CD8-positive, alpha-beta memory T cell (primary cell): ENCODE data around the gene CDK6. TPM values are rescaled to one million over a fixed set of nuclear protein-coding genes. Genes with fewer than 3 reads are reported as not detected.
"Not testable (repeated sequence)": the region's sequence is repeated elsewhere in the genome, so short reads cannot be mapped to it uniquely, and the experiment has no call there.

Source experiments
- CTCF ChIA-PET: fragments of 350-600 bp; sonication (Branson Sonifier 250); formaldehyde crosslinking; loops from one replicate; lab custom pipeline; 2021; ENCODE audit warnings: antibody characterized with exemption; lab: Charles Lee
- POLR2A ChIA-PET: fragments of 350-600 bp; sonication (Branson Sonifier 250); formaldehyde crosslinking; loops from one replicate; lab custom pipeline; 2021; ENCODE audit warnings: antibody characterized with exemption; lab: Charles Lee
- DNase-seq, 5 donors: peaks; one replicate each; pipeline versions ENCODE4 v3.0.0 to v3.0.0-alpha.2; 2020 to 2022; ENCODE audit warnings: mixed read lengths in 1 of 5
- H3K27ac ChIP-seq: one replicate; pipeline ENCODE4 v1.7.0; 2013; ENCODE audit warnings: low read depth, mild to moderate bottlenecking, low read length, moderate library complexity
- H3K27me3 ChIP-seq: 2 replicates; pipeline ENCODE4 v1.7.0; 2013; ENCODE audit warnings: low read length, mild to moderate bottlenecking; ENCODE audit not compliant: insufficient read depth, poor library complexity, severe bottlenecking
- H3K36me3 ChIP-seq: 2 replicates; pipeline ENCODE4 v1.7.0; 2013; ENCODE audit warnings: mild to moderate bottlenecking, low read length, moderate library complexity; ENCODE audit not compliant: insufficient read depth
- H3K4me1 ChIP-seq: 2 replicates; pipeline ENCODE4 v1.7.0; 2013; ENCODE audit warnings: mild to moderate bottlenecking, low read length, moderate library complexity; ENCODE audit not compliant: insufficient read depth
- H3K4me3 ChIP-seq: 2 replicates; pipeline ENCODE4 v1.7.0; 2013; ENCODE audit warnings: mild to moderate bottlenecking, low read length
- H3K9me3 ChIP-seq: 2 replicates; pipeline ENCODE4 v1.7.0; 2013; ENCODE audit warnings: mild to moderate bottlenecking, low read length
- H3K27ac Mint-ChIP-seq, 8 donors: one replicate each; pipeline ENCODE4 v1.8.0; 2020 to 2021; ENCODE audit warnings: mixed read lengths in 8 of 8, mild to moderate bottlenecking in 6 of 8, inconsistent platforms in 3 of 8, moderate library complexity in 3 of 8
- H3K27me3 Mint-ChIP-seq, 2 donors: one replicate each; pipeline ENCODE4 v1.8.0; 2020 to 2021; ENCODE audit warnings: mixed read lengths in 2 of 2, mild to moderate bottlenecking in 1 of 2, moderate library complexity in 1 of 2
- H3K36me3 Mint-ChIP-seq, 3 donors: one replicate each; pipeline ENCODE4 v1.8.0; 2020 to 2021; ENCODE audit warnings: mixed read lengths in 3 of 3, inconsistent platforms in 1 of 3, mild to moderate bottlenecking in 1 of 3
- H3K4me1 Mint-ChIP-seq, 3 donors: one replicate each; pipeline ENCODE4 v1.8.0; 2020 to 2021; ENCODE audit warnings: mixed read lengths in 3 of 3, inconsistent platforms in 1 of 3, mild to moderate bottlenecking in 1 of 3
- H3K4me3 Mint-ChIP-seq, 7 donors: one replicate each; pipeline ENCODE4 v1.8.0; 2020 to 2021; ENCODE audit warnings: mixed read lengths in 7 of 7, mild to moderate bottlenecking in 6 of 7, moderate library complexity in 4 of 7, inconsistent platforms in 2 of 7
- H3K9me3 Mint-ChIP-seq, 5 donors: one replicate each; pipeline ENCODE4 v1.8.0; 2020 to 2022; ENCODE audit warnings: mixed read lengths in 5 of 5, mild to moderate bottlenecking in 3 of 5, moderate library complexity in 2 of 5, inconsistent platforms in 1 of 5
- polyA plus RNA-seq: library from polyadenylated mRNA; unstranded; fragments of 300-500 nt; fragmentation: Illumina TruSeq; gene quantifications from one replicate; pipeline ENCODE4 v1.2.3, GENCODE V29; 2021
- total RNA-seq, 2 experiments: library from RNA; stranded (reverse); gene quantifications; one replicate each; pipeline ENCODE4 v1.2.3, GENCODE V29; 2021

CDK6 gene
- total and polyA plus RNA-seq, 3 experiments from 2014 or later, result 20.7 to 235 (median 231) TPM

- Mint-ChIP-seq H3K4me1 (peaks cover 9 to 17% (median 12%) of the 10 kb centered on the region in 3 donors), H3K27me3 (no peaks in the 10 kb centered on the region)
- POLR2A ChIA-PET, result no interaction called here
These were observed 40.5 kb upstream of the CDK6 start for GRCh38 chr7:92876836-92877235.

GRCh38 chr7:92875719-92876118 is 39.3 kb upstream of the CDK6 start:
- CTCF ChIA-PET, result interaction anchor here (0.9 kb wide), 1 partner anchor 43 kb away, joined by 4 read pairs; no protein-coding TSS in a partner anchor
- no peak overlapping the region for H3K4me3 Mint-ChIP-seq

More at GRCh38 chr7:92876836-92877235, 40.5 kb upstream of the CDK6 start:
- Mint-ChIP-seq H3K36me3 (peaks cover 0 to 4% (median 1%) of the 10 kb centered on the region in 3 donors), H3K9me3 (peaks cover 0 to 4% (median 2%) of the 10 kb centered on the region in 5 donors), H3K27ac (no peak overlapping the region), H3K4me3 (no peak overlapping the region)
- H3K27me3 ChIP-seq, result no peaks in the 10 kb centered on the region
- H3K4me1 ChIP-seq, result peaks cover 14% of the 10 kb centered on the region
- no peak overlapping the region for H3K4me3 ChIP-seq
- H3K27ac ChIP-seq, result no peak overlapping the region
- CTCF ChIA-PET, result no interaction called here
- DNase-seq, result no peak
- no peaks in the 10 kb centered on the region for H3K36me3 ChIP-seq
- H3K9me3 ChIP-seq, result no peaks in the 10 kb centered on the region

DNA sequence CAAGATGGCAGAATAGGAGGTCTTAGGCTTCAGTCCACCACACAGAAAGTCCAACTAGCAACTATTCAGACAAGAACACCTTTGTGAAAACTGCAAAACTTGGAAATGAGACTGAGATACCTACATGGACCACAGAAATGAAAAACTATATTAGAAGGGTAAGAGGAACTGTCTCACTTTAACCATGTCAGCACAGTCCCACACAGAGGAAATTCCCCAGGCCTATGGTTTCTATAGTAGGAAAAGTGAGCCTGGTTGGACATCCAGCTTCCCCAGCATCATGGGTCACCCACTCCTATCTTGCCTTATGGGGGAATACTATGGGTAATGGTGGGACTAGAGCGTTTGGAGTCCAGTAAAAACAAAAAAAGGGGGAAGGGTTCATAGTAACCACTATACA is 38.8 kb upstream of the CDK6 start:
- Histone ChIP-seq H3K9me3 (no peaks in the 10 kb centered on the region), H3K27me3 (no peaks in the 10 kb centered on the region), H3K4me1 (peaks cover 14% of the 10 kb centered on the region), H3K4me3 (no peak overlapping the region), H3K27ac (no peak overlapping the region), H3K36me3 (no peaks in the 10 kb centered on the region)
- Mint-ChIP-seq H3K9me3 (peaks cover 0 to 3% (median 0%) of the 10 kb centered on the region in 5 donors), H3K36me3 (peaks cover 0 to 4% (median 0%) of the 10 kb centered on the region in 3 donors), H3K27ac (no peak overlapping the region), H3K27me3 (no peaks in the 10 kb centered on the region), H3K4me1 (peaks cover 2 to 9% (median 4%) of the 10 kb centered on the region in 3 donors), H3K4me3 (no peak overlapping the region)
- no peak for DNase-seq
- CTCF ChIA-PET, result interaction anchor here (0.9 kb wide), 1 partner anchor 42 kb away, joined by 4 read pairs; no protein-coding TSS in a partner anchor
- POLR2A ChIA-PET, result no interaction called here

More at GRCh38 chr7:92875719-92876118, 39.3 kb upstream of the CDK6 start:
- H3K27ac ChIP-seq, result no peak overlapping the region
- no peak overlapping the region for H3K4me3 ChIP-seq
- no peak overlapping the region for H3K27ac Mint-ChIP-seq
- peaks cover 0 to 2% (median 0%) of the 10 kb centered on the region in 3 donors for H3K36me3 Mint-ChIP-seq
- H3K4me1 ChIP-seq, result peaks cover 14% of the 10 kb centered on the region
- no peak for DNase-seq
- no peaks in the 10 kb centered on the region for H3K27me3 Mint-ChIP-seq
- no peaks in the 10 kb centered on the region for H3K27me3 ChIP-seq
- H3K9me3 ChIP-seq, result no peaks in the 10 kb centered on the region
- POLR2A ChIA-PET, result no interaction called here
- no peaks in the 10 kb centered on the region for H3K36me3 ChIP-seq
- peaks cover 0 to 2% (median 0%) of the 10 kb centered on the region in 5 donors for H3K9me3 Mint-ChIP-seq
- H3K4me1 Mint-ChIP-seq, result peaks cover 2 to 9% (median 4%) of the 10 kb centered on the region in 3 donors

DNA sequence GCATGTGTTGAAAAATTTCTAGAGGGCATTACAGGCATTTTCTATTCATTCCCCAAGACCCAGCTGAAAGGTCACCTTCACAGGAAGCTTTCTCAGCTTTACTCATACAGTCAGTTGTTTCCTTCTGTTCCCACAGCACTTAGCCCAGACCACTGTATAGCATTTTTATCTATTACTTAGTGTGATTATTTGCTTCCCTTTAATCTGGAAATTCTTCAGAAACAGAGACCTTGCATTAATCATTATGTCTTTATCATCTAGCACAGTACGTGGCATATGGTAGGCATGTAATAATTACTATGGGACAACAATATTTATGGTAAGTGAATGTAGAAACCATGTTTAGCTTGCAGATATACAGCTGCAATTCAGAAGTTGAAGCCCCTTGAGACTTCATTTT is 38.2 kb upstream of the CDK6 start:
- no peak for DNase-seq
- H3K27ac Mint-ChIP-seq, result no peak overlapping the region
- Histone ChIP-seq H3K27me3 (no peaks in the 10 kb centered on the region), H3K4me3 (no peak overlapping the region), H3K27ac (no peak overlapping the region), H3K4me1 (peaks cover 14% of the 10 kb centered on the region), H3K9me3 (no peaks in the 10 kb centered on the region), H3K36me3 (no peaks in the 10 kb centered on the region)
- H3K9me3 Mint-ChIP-seq, result peaks cover 0 to 6% (median under 1%) of the 10 kb centered on the region in 5 donors
- POLR2A ChIA-PET, result no interaction called here
- peaks cover 2 to 9% (median 4%) of the 10 kb centered on the region in 3 donors for H3K4me1 Mint-ChIP-seq
- peaks cover 0 to 4% of the 10 kb centered on the region in 2 donors for H3K27me3 Mint-ChIP-seq
- no peak overlapping the region for H3K4me3 Mint-ChIP-seq
- peaks cover 0 to 7% (median under 1%) of the 10 kb centered on the region in 3 donors for H3K36me3 Mint-ChIP-seq
- CTCF ChIA-PET, result interaction anchor here (1.0 kb wide), 1 partner anchor 10 kb away, joined by 3 read pairs; no protein-coding TSS in a partner anchor

DNA sequence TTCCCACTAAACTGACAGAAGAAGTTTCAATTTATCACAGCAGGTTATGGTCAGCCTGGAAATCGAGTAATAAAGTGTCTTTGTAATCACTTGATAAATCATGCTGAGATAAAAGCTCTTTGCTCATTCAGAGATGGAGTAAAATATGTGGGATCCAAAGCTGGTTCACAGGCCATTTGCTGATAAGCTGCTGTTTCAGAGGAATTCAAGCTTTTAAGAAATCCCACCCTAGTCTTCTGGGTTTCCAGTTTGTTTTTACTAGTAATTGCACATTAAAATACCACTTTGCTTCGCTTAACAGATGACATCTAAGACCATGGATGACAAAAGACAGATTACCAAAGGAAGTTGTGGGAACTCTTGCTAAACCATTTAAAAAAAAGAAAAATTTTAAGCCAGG is 37.4 kb upstream of the CDK6 start:
- H3K4me1 ChIP-seq, result peaks cover 14% of the 10 kb centered on the region
- no peaks in the 10 kb centered on the region for H3K9me3 ChIP-seq
- H3K27me3 ChIP-seq, result no peaks in the 10 kb centered on the region
- H3K27ac Mint-ChIP-seq, result no peak overlapping the region
- H3K9me3 Mint-ChIP-seq, result peaks cover 0 to 14% (median 7%) of the 10 kb centered on the region in 5 donors
- peaks cover 0 to 5% of the 10 kb centered on the region in 2 donors for H3K27me3 Mint-ChIP-seq
- peaks cover 0 to 14% (median 1%) of the 10 kb centered on the region in 3 donors for H3K36me3 Mint-ChIP-seq
- no peaks in the 10 kb centered on the region for H3K36me3 ChIP-seq
- ChIA-PET CTCF (interaction anchor here (1.0 kb wide), 1 partner anchor 9 kb away, joined by 3 read pairs; no protein-coding TSS in a partner anchor), POLR2A (no interaction called here)
- DNase-seq, result no peak
- H3K4me3 ChIP-seq, result no peak overlapping the region
- no peak overlapping the region for H3K27ac ChIP-seq
- no peak overlapping the region for H3K4me3 Mint-ChIP-seq
- peaks cover 2 to 9% (median 4%) of the 10 kb centered on the region in 3 donors for H3K4me1 Mint-ChIP-seq

GRCh38 chr7:92872701-92873100 is 36.3 kb upstream of the CDK6 start:
- Histone ChIP-seq H3K27me3 (no peaks in the 10 kb centered on the region), H3K36me3 (no peaks in the 10 kb centered on the region), H3K4me1 (peaks cover 13% of the 10 kb centered on the region), H3K4me3 (no peak overlapping the region), H3K27ac (no peak overlapping the region), H3K9me3 (no peaks in the 10 kb centered on the region)
- Mint-ChIP-seq H3K27me3 (peaks cover 0 to 10% of the 10 kb centered on the region in 2 donors), H3K4me3 (no peak overlapping the region), H3K36me3 (peaks cover 0 to 23% (median 1%) of the 10 kb centered on the region in 3 donors), H3K9me3 (peaks cover 7 to 21% (median 13%) of the 10 kb centered on the region in 5 donors), H3K4me1 (peaks cover 2 to 8% (median 4%) of the 10 kb centered on the region in 3 donors), H3K27ac (no peak overlapping the region)
- ChIA-PET CTCF (no interaction called here), POLR2A (no interaction called here)
- DNase-seq, result no peak

GRCh38 chr7:92868683-92869293 is 32.4 kb upstream of the CDK6 start:
- no peaks in the 10 kb centered on the region for H3K36me3 ChIP-seq
- H3K27me3 ChIP-seq, result no peaks in the 10 kb centered on the region
- H3K9me3 Mint-ChIP-seq, result peaks cover 9 to 21% (median 17%) of the 10 kb centered on the region in 5 donors
- no peaks in the 10 kb centered on the region for H3K4me1 ChIP-seq
- POLR2A ChIA-PET, result no interaction called here
- no peak overlapping the region for H3K27ac ChIP-seq
- H3K9me3 ChIP-seq, result no peaks in the 10 kb centered on the region
- peaks cover 0 to 13% of the 10 kb centered on the region in 2 donors for H3K27me3 Mint-ChIP-seq
- no peak overlapping the region for H3K4me3 ChIP-seq
- H3K27ac Mint-ChIP-seq, result no peak overlapping the region
- DNase-seq, result no peak
- CTCF ChIA-PET, result no interaction called here
- H3K36me3 Mint-ChIP-seq, result peaks cover 0 to 32% (median 1%) of the 10 kb centered on the region in 3 donors
- H3K4me1 Mint-ChIP-seq, result peaks cover 0 to 5% (median 0%) of the 10 kb centered on the region in 3 donors
- H3K4me3 Mint-ChIP-seq, result no peak overlapping the region

- peak overlapping the region in 1 of 8 donors; percentile 64 for H3K27ac Mint-ChIP-seq
- H3K36me3 Mint-ChIP-seq, result peaks cover 0 to 21% (median 0%) of the 10 kb centered on the region in 3 donors
- H3K4me1 Mint-ChIP-seq, result not testable (repeated sequence)
These were observed 27.8 kb upstream of the CDK6 start for GRCh38 chr7:92864169-92864568.

More at GRCh38 chr7:92864169-92864568, 27.8 kb upstream of the CDK6 start:
- H3K27me3 Mint-ChIP-seq, H3K27ac ChIP-seq, H3K36me3 ChIP-seq, POLR2A ChIA-PET, H3K4me3 ChIP-seq, H3K9me3 ChIP-seq, H3K4me1 ChIP-seq, H3K27me3 ChIP-seq, H3K4me3 Mint-ChIP-seq: not testable (repeated sequence)
- DNase-seq, result peak in 1 of 5 donors; percentile 1
- CTCF ChIA-PET, result interaction anchor here (1.1 kb wide), 1 partner anchor 10 kb away, joined by 3 read pairs; no protein-coding TSS in a partner anchor
- peaks cover 9 to 16% (median 11%) of the 10 kb centered on the region in 5 donors for H3K9me3 Mint-ChIP-seq
